RPMI8226 (cell line): ENCODE data around the gene COG6.

Experiments
- DNase-seq: peaks from one replicate; pipeline ENCODE4 v3.0.0-alpha.2; 2015

COG6 gene

DNA sequence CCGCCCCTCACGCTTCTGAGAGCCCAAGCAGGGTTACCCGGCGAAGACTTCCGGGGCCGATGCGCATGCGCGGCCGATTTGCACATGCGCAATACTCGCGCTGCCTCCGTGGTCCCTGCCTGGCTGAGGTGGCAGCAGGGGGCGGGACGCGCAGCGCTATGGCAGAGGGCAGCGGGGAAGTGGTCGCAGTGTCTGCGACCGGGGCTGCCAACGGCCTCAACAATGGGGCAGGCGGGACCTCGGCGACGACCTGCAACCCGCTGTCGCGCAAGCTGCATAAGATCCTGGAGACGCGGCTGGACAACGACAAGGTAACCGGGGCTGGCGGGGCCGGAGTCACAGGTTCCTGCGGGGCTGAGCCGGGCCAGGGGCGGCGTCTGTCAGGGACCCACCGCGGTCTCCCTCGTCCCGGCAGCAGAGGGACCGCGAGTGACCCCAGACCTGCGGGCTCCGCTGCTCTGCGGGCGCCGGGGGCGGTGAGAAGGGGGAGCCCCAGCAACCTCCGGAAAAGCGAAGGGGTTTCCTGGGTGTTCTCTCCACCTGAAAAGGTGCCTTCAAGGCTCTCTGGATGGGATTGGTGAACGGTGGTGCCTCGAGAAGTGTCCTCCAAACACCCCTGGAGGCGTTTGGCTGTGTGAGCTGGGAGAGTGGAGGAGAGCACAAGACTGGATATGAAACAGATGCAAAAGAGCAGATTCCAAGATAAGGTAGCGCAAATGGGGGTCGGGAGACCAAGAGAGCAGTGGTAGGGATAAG is at the start of gene COG6:
Gene COG6 (plus strand): TSS at position 94 of the 756 bp plus-strand sequence. CDS start 65 bp downstream, at position 159.
- peak; percentile 84 for DNase-seq

DNA sequence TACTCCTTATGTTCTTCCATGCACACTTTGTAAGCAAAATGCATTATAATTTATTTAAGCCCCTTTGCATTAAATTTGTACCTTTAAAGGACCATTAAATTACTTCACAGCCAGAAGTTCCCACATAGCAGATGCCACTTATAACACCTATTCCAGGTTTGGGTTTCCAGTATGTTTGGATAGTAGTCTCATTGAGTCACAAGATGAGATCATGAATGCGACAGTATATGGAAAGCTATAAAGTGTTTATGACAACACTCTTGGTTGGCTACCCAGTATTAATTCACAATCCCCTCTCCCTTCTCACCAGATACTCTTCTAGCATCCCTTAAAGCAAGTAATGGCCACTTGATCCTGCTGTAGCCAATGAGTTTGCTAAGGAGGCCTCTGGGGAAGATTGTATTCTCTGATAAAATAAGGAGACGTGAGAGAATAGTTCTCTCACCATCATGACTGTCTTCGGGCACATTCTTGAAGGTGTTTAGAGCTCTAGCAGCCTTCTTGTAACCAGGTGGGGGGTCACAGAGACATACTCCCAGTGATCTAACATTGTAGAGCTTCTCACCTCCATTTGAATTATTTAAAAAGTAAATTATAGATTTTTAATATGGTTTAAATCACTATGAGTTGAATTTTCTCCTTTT is 49.7 kb upstream of the COG6 start:
- no peak for DNase-seq

DNA sequence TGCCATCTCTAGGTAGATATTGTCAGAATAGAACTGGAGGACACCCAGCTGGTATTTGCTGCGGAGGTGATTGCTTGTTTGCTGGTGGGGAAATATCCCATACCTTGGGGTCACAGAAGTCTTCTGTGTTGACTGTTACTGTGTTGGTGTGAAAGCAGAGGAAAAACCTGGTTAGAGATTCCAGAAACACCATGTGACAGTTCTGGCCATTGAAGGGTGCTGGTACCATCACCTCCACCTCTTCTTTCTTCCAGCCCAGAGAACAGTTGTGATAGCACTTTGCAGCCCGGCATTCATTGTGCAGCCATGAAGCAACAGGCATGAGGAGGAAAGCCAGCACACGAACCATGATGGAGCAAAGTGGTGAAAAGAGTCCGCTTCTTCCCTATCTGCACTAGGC is 47.6 kb upstream of the COG6 start:
- DNase-seq, result no peak

DNA sequence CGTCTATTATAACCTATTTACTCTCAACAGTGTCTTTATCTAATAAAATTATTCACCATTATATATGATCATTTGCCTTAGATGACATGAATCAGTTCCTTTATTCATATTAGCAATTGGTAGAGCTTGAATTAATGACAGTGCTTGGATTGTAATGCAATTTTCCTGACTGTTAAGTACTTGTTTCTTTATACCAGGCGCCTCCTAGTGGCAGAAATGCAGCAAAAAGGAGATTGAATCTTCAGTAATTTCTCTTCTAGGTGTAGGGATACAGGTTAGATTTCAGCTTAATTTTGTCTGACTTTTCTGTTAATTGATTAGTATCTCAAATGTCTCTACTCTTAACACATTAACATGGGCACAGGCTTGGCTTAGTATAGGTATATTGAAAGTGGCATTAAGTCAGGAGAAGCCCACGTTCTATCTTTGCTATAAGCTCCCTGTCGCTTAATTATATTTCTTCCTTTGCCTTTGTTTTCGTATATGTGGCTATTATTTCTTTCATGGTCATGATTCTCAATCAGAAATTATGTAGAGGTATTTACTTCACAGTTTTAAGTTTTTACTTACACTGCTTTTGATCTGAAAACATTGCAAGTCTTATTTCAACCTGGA is 43.3 kb upstream of the COG6 start:
- peak; percentile 62 for DNase-seq

DNA sequence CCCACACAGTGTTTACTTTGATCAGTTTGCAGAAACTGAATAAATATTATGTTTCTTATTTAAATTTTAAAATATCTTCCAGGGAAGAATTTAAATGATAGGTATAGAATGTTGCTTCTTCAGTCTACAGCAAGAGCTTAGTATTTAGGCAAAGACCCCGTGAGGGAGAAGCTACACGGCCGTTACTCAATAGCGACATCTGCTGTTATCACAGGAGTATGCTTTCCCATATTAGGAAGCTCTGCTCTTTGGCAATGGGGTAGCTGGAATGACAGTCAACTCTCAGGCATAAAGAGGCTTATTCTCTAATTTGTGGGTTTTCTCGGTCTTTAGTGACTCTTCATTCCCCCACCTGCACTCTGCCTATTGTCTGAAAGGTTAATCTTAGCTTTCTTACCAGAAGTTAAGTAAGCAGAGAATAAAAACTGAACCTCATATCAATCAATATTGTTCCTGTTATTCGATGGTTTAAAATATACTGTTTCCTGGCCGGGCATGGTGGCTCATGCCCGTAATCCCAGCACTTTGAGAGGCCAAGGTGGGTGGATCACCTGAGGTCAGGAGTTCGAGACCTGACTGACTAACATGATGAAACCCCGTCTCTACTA is 39.3 kb upstream of the COG6 start:
- peak; percentile 44 for DNase-seq

DNA sequence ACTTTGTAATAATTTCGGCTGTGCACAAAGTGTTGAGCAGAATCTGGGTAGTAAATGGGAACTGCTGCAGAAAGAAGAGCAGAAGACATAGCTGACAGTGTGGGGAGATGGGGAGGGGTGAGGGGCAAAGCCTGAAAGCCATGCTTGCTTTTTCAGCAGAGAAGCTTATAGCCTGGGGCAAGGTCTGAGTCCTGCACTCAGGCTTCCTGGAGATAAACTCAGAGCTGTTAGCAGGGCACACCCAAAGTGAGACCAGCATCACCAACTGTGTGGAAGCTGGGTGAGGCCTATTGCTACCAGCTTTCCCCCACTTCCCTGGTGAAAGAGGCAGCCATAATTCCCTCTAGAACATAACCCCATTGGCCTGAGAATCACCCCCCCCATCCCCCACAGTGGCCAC is 36.9 kb upstream of the COG6 start:
- no peak for DNase-seq

DNA sequence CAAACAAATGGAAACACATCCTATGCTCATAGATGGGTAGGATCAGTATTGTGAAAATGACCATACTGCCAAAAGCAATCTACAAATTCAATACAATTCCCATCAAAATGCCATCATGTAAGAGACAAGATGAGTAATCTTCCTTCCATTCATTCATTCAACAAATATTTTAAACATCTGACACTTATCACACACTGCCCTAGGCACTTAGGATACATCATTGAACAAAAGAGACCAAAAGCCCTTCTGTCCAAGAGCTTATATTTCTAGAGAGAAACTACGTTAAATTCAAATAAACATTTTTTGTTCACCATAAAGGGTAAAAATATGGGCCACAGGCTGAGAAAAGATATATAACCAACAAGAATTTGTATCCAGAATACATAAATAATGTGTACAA is 32.0 kb upstream of the COG6 start:
- DNase-seq, result no peak

DNA sequence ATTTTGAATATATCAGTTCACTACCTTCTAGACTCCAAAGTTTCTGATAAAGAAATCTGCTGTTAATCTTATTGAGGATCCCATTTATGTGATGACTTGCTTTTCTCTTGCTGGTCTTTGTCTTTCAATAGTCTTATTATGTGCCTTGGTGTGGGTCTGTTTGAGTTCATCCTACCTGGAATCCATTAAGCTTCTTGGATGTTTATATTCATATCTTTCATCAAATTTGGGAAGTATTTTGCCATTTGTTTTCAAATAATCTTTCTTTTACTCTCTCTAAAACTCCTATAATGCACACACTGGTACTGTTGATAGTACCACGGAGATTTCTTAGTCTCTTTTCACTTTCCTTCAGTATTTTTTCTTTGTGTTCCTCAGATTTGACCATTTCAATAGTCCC is 24.2 kb upstream of the COG6 start:
- no peak for DNase-seq

DNA sequence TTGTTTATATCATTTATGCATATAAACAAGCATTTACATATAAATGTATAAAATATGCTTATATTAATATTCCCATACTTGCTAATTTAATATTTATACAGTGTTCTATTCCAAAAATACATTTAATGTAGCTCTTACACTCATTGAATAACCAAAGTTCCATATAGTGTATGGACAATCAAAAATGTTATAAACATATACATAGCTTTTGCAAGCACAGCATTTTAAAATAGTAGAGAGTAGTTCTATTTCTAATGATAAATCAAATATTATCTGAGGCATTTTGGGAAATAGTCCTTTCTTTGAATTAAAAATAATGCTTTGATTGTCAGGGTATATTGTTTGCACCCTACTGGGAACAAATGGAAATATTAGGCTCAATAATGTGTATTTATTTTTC is 22.5 kb upstream of the COG6 start:
- DNase-seq, result no peak

DNA sequence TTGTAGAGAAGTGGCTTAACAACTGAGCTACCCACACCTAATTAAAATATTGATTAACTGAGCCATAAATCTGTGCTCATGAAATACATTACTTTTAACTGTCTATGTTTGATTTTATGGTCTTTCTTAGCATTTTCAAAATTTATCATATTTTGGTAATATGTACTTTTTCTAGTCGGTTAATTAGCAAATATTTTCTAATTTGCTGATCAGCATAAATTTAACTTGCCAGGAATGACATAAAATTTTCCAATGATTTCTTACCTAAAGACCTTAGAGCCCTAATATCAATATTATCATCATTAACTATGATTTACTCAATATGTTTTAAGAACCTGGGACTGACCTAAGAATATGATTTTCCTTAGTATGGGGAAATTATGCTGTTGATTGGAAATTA is 19.9 kb upstream of the COG6 start:
- DNase-seq, result no peak

DNA sequence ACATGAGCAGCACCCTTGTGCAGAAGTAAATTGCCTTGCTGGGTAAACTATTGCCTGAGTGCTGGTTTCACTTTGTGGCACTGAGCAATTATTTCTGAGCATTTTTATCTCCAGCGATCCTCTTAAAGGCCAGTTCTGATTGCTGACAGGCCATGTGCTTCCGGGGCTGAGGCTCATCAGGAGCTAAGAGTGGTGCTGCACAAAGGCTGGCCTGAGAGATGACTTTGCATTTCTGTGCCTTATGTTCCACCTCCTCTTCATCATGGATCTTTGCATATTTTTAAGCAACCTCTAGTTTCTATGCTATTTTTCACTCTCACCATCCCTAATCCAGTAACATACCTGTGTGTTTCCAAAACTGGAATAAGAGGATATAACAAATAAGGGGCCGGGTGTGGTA is 17.6 kb upstream of the COG6 start:
- no peak for DNase-seq

DNA sequence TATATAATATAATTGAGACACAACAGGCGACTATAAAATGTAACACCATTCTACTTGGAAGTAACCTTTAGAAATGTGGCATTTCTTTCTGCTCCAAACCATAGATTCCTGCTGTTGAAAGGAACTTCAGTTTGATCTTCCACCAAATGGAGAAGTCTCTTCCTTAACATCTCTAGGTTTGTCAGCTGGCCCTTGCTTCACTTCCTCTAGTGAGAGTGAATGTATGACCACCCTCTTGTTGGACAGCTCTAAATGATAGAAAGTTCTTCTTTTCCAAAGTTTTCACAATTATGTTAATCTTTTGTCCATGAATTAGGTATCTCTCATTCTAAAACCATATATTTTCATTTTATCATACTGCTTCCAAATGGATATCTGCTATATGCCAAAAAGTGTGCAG is 13.8 kb upstream of the COG6 start:
- no peak for DNase-seq

DNA sequence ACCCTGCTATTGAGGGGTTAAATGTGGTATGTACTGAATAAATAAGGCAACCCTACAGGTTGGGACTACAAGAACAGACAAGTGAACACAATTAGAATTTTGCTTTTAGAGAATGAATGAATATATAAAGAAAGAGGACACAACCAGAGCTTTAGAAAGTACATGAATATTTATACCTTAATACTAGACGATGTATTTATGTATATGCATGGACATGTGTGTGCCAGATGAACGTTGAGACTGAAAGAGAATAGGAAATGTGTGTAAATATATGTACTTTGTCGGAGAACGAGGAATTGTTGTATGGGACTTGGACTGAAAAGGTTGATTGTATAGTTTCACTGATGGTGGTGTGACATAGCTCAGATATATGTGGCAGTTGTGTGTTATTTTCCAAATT is 9.3 kb upstream of the COG6 start:
- DNase-seq, result no peak

DNA sequence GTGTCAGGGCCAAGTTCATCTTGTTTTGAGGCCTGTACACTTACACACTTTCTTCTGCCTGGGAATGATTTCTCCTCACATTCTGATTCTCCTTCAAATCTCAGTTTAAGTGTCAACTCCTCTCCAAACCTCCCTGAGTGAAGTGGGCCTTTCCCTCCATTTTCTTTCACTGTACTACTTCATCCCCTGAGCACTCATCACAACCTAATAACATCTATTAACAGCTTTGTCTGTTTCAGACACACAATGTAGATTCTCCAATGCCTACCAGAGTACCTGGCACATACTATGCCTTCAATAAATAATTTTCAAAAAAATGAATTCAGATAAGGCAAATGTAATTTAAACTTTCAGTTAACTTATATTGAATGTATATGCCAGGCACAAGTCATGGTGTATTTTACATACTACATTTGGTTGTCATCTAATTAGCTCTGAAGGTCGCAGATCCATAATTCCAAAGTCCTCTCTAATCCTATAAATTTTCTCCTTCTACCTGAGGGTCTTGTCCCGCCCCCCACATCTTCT is 357 bp upstream of the COG6 start:
- DNase-seq, result no peak

DNA sequence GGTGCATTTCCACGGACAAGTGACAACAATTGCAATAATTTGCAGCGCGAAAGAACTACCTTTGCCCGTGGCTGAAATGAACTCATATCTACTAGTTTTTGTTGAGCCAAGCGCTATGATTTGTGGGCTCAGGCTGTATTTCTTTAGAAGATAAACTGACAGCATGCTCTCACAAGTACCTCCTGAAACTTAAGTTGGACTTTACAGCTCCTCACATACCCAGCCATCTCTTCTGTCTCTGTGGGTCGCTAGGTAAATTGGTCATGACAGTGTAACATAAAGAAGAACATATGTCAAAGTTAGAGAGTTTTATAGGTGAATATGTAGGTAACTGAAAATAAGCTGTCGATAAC is 839 bp downstream of the COG6 start:
- peak; percentile 8 for DNase-seq

DNA sequence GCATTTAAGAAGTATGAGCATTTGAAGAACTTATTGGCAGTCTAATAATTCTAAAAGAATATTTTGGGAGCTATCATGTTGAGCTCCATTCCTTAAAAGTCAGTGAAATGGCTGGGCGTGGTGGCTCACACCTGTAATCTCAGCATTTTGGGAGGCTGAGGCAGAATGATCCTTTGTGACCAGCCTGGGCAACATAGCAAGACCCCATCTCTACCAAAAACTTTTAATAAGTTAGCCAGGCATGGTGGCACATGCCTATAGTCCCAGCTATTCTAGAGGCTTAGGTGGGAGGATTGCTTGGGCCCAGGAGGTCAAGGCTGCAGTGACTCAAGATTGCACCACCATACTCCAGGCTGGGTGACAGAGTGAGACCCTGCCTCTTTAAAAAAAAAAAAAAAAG is 8.0 kb downstream of the COG6 start:
- DNase-seq, result no peak

DNA sequence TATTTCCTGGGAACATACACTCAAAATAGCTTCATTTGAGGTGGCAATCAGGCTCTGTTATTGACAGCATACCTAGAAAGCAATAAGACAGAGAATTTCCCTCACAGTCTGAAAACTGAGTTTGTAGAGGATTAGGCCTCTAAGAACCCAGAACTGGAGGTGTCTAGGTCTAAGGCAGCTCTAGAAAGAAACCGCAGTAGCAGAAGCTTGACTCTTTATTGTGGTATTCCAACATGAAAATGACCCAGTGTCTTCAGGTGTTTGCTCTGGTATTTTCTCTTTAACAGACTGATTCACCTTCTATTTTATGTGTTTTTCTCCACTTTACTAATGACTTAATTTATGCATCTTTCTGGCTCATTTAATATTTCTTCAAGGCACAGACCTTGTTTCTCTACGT is 8.5 kb downstream of the COG6 start:
- no peak for DNase-seq

DNA sequence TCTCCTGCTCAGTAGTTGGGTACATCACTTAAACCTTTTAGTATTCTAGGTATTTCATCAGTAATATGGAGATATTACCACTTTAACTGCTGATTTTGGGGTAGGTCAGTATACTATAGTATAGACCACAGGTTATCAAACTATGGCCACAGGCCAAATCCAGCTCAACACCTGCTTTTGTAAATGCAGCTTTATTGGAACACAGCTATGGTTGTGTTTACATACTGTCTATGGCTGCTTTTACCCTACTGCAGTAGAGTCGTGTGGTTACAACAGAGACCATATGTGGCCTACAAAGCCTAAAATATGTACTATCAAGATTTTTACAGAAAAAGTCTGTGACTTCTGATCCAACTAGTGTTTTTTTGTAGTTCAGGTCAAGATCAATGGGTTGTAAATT is 10.3 kb downstream of the COG6 start:
- DNase-seq, result no peak

DNA sequence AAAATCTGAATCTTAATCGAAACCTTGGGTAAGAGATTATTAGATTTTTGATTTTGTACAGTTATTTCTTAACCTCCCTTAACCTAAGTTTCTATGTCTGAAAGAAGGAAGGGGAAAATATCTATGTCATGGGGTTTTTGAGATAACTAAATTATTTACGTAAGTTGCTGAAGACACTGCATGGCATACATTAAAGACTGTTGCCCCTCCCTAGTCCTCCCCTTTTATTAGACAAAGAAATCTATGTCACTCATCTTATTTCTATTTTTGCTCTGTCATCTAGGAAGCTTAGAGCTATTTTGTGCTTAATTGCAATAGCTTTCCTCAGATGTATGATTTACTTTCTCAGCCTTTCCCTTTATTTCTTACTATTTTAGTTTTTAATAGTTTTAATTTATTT is 15.0 kb downstream of the COG6 start:
- no peak for DNase-seq

DNA sequence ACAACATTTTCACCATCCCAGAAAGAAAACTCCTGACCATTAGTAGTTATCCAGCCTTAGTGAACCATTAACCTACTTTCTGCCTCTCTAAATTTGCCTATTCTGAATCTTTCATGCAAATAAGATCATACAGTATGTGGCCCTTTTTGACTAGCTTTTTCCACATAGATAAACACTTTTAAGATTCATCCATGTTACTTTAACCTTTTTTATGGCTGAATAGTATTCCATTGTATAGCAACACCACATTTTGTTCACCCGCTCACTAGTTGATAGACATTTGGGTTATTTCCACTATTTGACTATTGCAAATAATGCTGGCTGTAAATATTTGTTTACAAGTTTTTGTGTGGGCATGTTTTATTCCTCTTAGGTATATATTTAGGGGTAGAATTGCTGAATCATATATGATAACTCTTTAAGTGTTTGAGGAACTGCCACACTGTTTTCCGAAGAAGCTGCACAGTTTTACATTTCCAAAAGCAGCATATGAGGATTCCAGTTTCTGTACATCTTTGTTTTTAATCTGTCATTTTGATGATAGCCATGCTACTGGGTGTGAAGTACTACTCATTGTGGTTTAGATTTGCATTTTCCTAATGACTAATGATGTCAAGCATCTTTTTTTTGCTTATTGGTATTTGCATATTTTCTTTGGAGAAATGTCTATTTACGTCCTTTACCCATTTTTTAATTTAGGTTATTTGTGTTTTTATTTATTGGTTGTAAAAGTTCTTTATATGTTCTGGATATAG is 17.1 kb downstream of the COG6 start:
- DNase-seq, result no peak

DNA sequence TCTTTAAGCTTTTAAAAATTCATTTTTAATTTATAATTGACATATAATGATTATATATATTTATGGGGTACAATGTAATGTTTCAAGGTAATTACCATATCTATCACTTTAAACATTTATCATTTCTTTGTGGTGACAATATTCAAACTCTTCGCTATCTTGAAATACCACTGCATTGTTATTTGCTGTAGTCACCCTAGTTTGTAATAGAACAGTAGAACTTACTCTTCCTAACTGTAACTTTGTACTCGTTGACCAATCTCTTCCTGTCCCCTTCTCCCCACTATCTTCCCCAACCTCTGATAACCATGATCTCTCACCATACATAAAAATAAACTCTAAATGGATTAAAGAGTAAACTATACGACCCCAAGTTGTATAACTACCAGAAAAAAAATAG is 20.4 kb downstream of the COG6 start:
- DNase-seq, result no peak

DNA sequence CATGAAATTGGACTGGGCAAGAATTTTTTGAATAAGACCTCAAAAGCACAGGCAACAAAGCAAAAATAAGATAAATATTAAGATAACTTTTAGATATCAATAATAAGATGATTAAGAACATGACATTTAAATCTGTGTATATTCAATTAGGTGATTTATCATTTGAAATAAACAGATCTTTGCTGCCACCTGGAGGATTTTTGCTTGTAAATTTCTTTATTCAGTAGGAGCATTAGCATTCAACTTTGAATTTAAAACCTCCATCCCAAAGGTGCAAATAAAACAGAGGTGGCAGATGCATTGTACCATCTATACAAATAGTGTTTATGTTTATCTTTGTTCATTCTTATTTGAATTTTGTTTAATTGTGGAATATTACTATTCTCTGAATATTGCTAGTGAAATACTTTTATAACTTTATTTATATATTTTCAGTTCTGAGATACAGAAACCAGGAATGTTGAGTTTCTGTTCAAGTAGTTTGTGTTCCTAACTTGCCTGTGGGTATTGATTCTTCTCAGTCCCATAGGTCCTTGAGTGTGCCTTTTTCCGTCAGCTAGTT is 20.9 kb downstream of the COG6 start:
- peak; percentile 41 for DNase-seq

DNA sequence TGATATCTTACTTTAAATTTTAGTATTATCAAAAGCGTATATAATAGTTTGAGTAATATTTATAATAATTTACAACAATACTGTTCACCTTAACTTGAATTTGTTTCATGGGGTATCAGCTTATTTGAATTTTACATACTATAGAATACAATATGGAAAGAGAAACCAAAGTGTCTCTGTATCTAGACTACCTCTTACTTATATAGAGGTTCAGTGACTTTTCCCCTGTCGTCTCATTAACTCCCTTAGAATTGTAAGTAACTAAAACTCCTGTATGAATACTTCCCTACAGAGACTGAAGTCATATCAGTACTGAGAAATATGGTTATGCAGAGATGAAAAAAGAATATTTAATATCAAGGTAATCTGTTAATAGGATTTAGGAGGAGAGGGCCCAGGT is 26.8 kb downstream of the COG6 start:
- DNase-seq, result no peak
